ENCODE data around the gene MAST4. TPM values are rescaled to one million over a fixed set of nuclear protein-coding genes. Genes with fewer than 3 reads are reported as not detected.

The MAST4 gene
- total RNA-seq, 1 donor from 2014 or later: 19.1 TPM

- no peak for TF ChIP-seq CTCF (IDR thresholded peaks at IDR 0.05; ENCODE audit: insufficient read depth, low read length, poor library complexity, severe bottlenecking)
- DNase-seq (ENCODE audit: low read depth): no peak
- Histone ChIP-seq H3K4me3 (ENCODE audit: low read depth, low read length) (no peak overlapping the region), H3K27me3 (ENCODE audit: control insufficient read depth, insufficient read depth, low read length) (no peaks in the 10 kb centered on the region), H3K36me3 (ENCODE audit: control insufficient read depth, insufficient read depth, low read length) (no peaks in the 10 kb centered on the region)
These were observed 558.5 kb downstream of the MAST4 start for GRCh38 chr5:67154556-67155206.

GRCh38 chr5:67156976-67157583 is 560.9 kb downstream of the MAST4 start:
- no peak overlapping the region for H3K4me3 ChIP-seq (ENCODE audit: low read depth, low read length)
- no peak for DNase-seq (ENCODE audit: low read depth)
- H3K27me3 ChIP-seq (ENCODE audit: control insufficient read depth, insufficient read depth, low read length): no peaks in the 10 kb centered on the region
- no peaks in the 10 kb centered on the region for H3K36me3 ChIP-seq (ENCODE audit: control insufficient read depth, insufficient read depth, low read length)
- peak; percentile 83 for TF ChIP-seq CTCF (IDR thresholded peaks at IDR 0.05; ENCODE audit: insufficient read depth, low read length, poor library complexity, severe bottlenecking)

GRCh38 chr5:67160272-67160671 is 564.1 kb downstream of the MAST4 start:
- H3K4me3 ChIP-seq (ENCODE audit: low read depth, low read length): no peak overlapping the region
- H3K36me3 ChIP-seq (ENCODE audit: control insufficient read depth, insufficient read depth, low read length): no peaks in the 10 kb centered on the region
- H3K27me3 ChIP-seq (ENCODE audit: control insufficient read depth, insufficient read depth, low read length): no peaks in the 10 kb centered on the region
- TF ChIP-seq CTCF (IDR thresholded peaks at IDR 0.05; ENCODE audit: insufficient read depth, low read length, poor library complexity, severe bottlenecking): no peak
- no peak for DNase-seq (ENCODE audit: low read depth)

DNA sequence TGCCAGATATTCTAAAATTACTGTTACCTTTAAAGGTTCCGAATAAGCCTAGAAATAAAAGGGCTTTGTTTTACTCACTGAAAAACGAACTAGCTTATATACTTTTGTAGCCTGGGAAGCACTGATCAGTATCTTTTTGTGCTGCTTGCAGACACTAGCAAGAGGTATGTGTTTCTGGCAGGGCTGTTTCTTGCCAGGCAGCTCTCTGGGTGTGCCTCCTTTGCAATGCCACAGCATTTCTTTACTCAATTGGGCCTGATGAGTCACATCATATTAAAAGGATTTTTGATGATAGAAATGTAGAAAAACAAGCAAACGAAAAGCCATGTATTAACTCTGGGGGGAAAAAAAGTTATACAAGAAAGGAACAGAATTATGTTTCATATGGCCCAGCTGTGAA is 564.8 kb downstream of the MAST4 start:
- H3K36me3 ChIP-seq (ENCODE audit: control insufficient read depth, insufficient read depth, low read length): no peaks in the 10 kb centered on the region
- DNase-seq (ENCODE audit: low read depth): peak; percentile 14
- no peak for TF ChIP-seq CTCF (IDR thresholded peaks at IDR 0.05; ENCODE audit: insufficient read depth, low read length, poor library complexity, severe bottlenecking)
- no peak overlapping the region for H3K4me3 ChIP-seq (ENCODE audit: low read depth, low read length)
- no peaks in the 10 kb centered on the region for H3K27me3 ChIP-seq (ENCODE audit: control insufficient read depth, insufficient read depth, low read length)

DNA sequence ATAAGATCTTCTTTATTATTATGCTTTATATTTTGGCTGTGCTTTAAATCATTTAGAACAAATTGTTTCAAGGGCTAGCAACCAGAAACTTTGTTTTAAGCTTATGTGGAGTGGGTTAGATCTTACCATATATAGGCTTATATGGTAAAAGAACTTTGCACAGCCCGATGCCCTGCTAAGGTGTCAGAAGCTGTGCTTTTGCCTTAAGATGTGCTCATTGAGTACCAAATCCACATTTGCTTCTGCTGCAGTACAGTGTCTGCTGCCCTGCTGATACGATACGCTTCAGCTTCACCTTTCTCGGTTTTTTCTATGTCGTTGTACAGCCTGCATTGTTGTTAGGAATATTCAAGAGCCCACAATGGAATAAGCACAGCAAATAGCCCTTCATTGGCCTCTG is 565.6 kb downstream of the MAST4 start:
- Histone ChIP-seq H3K27me3 (ENCODE audit: control insufficient read depth, insufficient read depth, low read length) (no peaks in the 10 kb centered on the region), H3K4me3 (ENCODE audit: low read depth, low read length) (no peak overlapping the region), H3K36me3 (ENCODE audit: control insufficient read depth, insufficient read depth, low read length) (no peaks in the 10 kb centered on the region)
- no peak for TF ChIP-seq CTCF (IDR thresholded peaks at IDR 0.05; ENCODE audit: insufficient read depth, low read length, poor library complexity, severe bottlenecking)
- DNase-seq (ENCODE audit: low read depth): no peak

Data from kidney epithelial cell (primary cell).